K562 (cell line): Measurements from ENCODE around the gene INTS6.

Source experiments
- FOS ChIP-seq: IDR thresholded peaks from 3 replicates; pipeline ENCODE4 v1.6.1; 2011; ENCODE audit not compliant: insufficient read length; ENCODE audit errors: extremely low read depth
- MAX ChIP-seq: sonication (generic); formaldehyde crosslinking; IDR thresholded peaks from 2 replicates; pipeline ENCODE4 v1.9.0; 2022; ENCODE audit warnings: mild to moderate bottlenecking, missing genetic modification reagents
- PHF20 ChIP-seq: fragments of 450-650 bp; IDR thresholded peaks from 2 replicates; pipeline ENCODE4 v1.6.1; 2018; ENCODE audit not compliant: partially characterized antibody

GRCh38 chr13:51502153-51502651 is 49.4 kb upstream of the INTS6 start:
- TF ChIP-seq PHF20 (no peak), MAX (CRISPR knock-in tag) (no peak), FOS (no peak)
